GM18511 (cell line): ENCODE data around the gene CDC20.

Source experiments
- ATAC-seq: cut with Tn5 transposase; IDR thresholded peaks from one replicate; pipeline ENCODE4 v1.9.1; 2021; ENCODE audit warnings: mild to moderate bottlenecking, moderate library complexity; ENCODE audit not compliant: unreplicated experiment

The CDC20 gene

GRCh38 chr1:43358746-43359693 is at the start of gene CDC20:
TSS of gene CDC20 (plus strand) at chr1:43358981. CDS start at chr1:43359216, 235 bp downstream.
- ATAC-seq: peak; percentile 93

GRCh38 chr1:43309405-43310025 is 49.3 kb upstream of the CDC20 start:
- no peak for ATAC-seq

DNA sequence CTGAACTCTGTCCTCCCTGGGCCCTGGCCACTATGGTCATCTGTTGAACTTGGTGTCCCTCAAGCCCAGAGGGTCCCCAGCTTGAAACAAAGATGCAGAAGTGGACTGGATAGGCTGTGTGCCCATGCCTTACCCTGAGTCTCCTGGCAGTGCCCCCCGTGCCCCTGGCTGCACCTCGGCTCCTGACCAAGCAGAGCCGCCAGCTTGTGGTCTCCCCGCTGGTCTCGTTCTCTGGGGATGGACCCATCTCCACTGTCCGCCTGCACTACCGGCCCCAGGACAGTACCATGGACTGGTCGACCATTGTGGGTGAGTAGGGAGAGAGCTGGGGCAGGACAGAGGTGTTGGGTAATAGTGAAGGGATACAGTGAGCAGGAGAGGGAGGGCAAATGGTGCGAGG is 47.3 kb upstream of the CDC20 start:
- no peak for ATAC-seq

- no peak for ATAC-seq
Measured at GRCh38 chr1:43312212-43312623, 46.6 kb upstream of the CDC20 start.

GRCh38 chr1:43312663-43313515 is 45.9 kb upstream of the CDC20 start:
- ATAC-seq: no peak

DNA sequence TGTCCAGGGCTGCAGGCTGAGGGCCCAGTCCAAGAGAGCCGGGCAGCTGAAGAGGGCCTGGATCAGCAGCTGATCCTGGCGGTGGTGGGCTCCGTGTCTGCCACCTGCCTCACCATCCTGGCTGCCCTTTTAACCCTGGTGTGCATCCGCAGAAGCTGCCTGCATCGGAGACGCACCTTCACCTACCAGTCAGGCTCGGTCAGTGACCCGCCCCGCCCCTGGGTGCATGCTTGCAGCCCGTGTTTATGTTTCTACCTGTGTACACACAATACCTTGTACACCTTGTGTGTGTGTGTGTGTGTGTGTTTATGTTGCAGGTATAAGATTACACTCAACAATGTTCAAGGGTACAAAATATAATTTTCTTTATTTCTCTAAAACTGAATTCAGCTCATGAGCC is 45.0 kb upstream of the CDC20 start:
- ATAC-seq: no peak

- ATAC-seq: no peak
Measured at GRCh38 chr1:43314233-43314632, 44.5 kb upstream of the CDC20 start.

GRCh38 chr1:43315481-43315880 is 43.3 kb upstream of the CDC20 start:
- no peak for ATAC-seq

GRCh38 chr1:43315963-43316737 is 42.6 kb upstream of the CDC20 start:
- no peak for ATAC-seq

- ATAC-seq: no peak
Measured at GRCh38 chr1:43316738-43317520, 41.9 kb upstream of the CDC20 start.

- no peak for ATAC-seq
Measured at GRCh38 chr1:43317817-43318471, 40.8 kb upstream of the CDC20 start.

- no peak for ATAC-seq
Measured at GRCh38 chr1:43318831-43319230, 40.0 kb upstream of the CDC20 start.

GRCh38 chr1:43319288-43319687 is 39.5 kb upstream of the CDC20 start:
- ATAC-seq: no peak

DNA sequence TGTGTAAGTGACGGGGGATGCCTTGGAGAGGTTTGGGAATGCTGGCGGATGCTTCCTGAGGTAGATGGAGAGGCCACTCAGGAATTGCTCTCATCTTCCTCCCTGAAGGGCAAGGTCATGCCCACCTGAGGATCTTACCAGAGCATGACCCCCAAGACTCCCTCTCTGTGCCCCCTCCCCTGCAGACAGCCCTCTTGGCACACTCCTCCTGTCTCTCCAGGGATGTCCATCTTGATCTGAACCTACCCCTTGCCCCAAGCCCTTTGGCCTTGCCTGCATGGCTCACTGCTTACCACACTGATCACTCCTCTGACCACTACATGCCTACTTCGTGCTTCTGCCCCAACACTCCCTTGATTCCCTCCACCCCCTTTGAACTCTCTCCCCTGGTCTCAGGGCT is 39.0 kb upstream of the CDC20 start:
- no peak for ATAC-seq

GRCh38 chr1:43321331-43321891 is 37.4 kb upstream of the CDC20 start:
- no peak for ATAC-seq

DNA sequence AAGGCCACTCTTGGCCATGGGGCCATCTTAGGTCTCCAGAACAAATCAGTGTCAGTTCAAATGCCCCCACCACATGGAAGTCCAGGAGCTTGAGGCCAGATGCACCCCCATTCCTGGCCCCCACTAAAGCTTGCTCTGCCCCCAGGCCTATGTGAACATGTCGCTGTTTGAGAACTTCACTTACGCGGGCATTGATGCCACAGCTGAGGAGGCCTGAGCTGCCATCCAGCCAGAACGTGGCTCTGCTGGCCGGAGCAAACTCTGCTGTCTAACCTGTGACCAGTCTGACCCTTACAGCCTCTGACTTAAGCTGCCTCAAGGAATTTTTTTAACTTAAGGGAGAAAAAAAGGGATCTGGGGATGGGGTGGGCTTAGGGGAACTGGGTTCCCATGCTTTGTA is 36.3 kb upstream of the CDC20 start:
- no peak for ATAC-seq

GRCh38 chr1:43324810-43325209 is 34.0 kb upstream of the CDC20 start:
- no peak for ATAC-seq

- no peak for ATAC-seq
Measured at GRCh38 chr1:43325381-43325780, 33.4 kb upstream of the CDC20 start.
